SK-N-SH treated with all-trans-retinoic acid at 6 μM for 48 hours (cell line): ENCODE data around the gene TMEM214.
A peak's percentile ranks its signal among the peaks of the same experiment; 100 is the strongest.

Source experiments
- ATAC-seq: fragments of 200-7000 bp; cut with Tn5 transposase; 3 replicates; pipeline ENCODE4 v1.9.1; 2020; ENCODE audit warnings: mild to moderate bottlenecking, moderate library complexity
- ARNTL ChIP-seq: fragments of 450-650 bp; formaldehyde crosslinking; IDR thresholded peaks from 2 replicates; pipeline ENCODE4 v1.5.0; 2020; ENCODE audit warnings: low read depth, mild to moderate bottlenecking, moderate library complexity, borderline replicate concordance
- CREB5 ChIP-seq: fragments of 250-450 bp; sonication (Bioruptor Pico); IDR thresholded peaks from 2 replicates; pipeline ENCODE4 v1.5.1; 2020; ENCODE audit warnings: low read depth, mild to moderate bottlenecking, moderate library complexity
- CSRNP3 ChIP-seq: fragments of 250-450 bp; sonication (Bioruptor Pico); IDR thresholded peaks from 2 replicates; pipeline ENCODE4 v1.5.1; 2021; ENCODE audit warnings: mild to moderate bottlenecking, moderate library complexity
- GLIS3 ChIP-seq: fragments of 250-450 bp; sonication (Bioruptor Pico); IDR thresholded peaks from 2 replicates; pipeline ENCODE4 v1.5.0; 2020; ENCODE audit warnings: mild to moderate bottlenecking, moderate library complexity
- ISL1 ChIP-seq: fragments of 250-450 bp; sonication (Bioruptor Pico); IDR thresholded peaks from 2 replicates; pipeline ENCODE4 v2.1.2; 2022; ENCODE audit warnings: mild to moderate bottlenecking, moderate library complexity
- PATZ1 ChIP-seq: fragments of 250-450 bp; sonication (Bioruptor Pico); IDR thresholded peaks from 2 replicates; pipeline ENCODE4 v1.8.0; 2020; ENCODE audit warnings: mild to moderate bottlenecking, moderate library complexity, borderline replicate concordance
- POU6F1 ChIP-seq: fragments of 250-450 bp; sonication (Bioruptor Pico); IDR thresholded peaks from 2 replicates; pipeline ENCODE4 v1.8.0; 2021; ENCODE audit warnings: low read depth, mild to moderate bottlenecking, moderate library complexity, borderline replicate concordance
- PPARA ChIP-seq: fragments of 250-450 bp; sonication (Bioruptor Pico); IDR thresholded peaks from 2 replicates; pipeline ENCODE4 v1.5.0; 2020; ENCODE audit warnings: mild to moderate bottlenecking, borderline replicate concordance
- RARB ChIP-seq: fragments of 250-450 bp; sonication (Bioruptor Pico); IDR thresholded peaks from 2 replicates; pipeline ENCODE4 v1.8.0; 2021; ENCODE audit warnings: mild to moderate bottlenecking, moderate library complexity
- SNAI2 ChIP-seq: fragments of 250-450 bp; sonication (Bioruptor Pico); IDR thresholded peaks from 2 replicates; pipeline ENCODE4 v1.5.0; 2020; ENCODE audit warnings: mild to moderate bottlenecking, moderate library complexity
- TCF4 ChIP-seq: fragments of 250-450 bp; sonication (Bioruptor Pico); IDR thresholded peaks from 2 replicates; pipeline ENCODE4 v1.8.0; 2021; ENCODE audit warnings: mild to moderate bottlenecking, moderate library complexity, borderline replicate concordance
- TSHZ2 ChIP-seq: fragments of 250-450 bp; sonication (Bioruptor Pico); IDR thresholded peaks from 2 replicates; pipeline ENCODE4 v1.5.0; 2020; ENCODE audit warnings: mild to moderate bottlenecking, moderate library complexity
- ZC3H10 ChIP-seq: fragments of 250-450 bp; sonication (Bioruptor Pico); IDR thresholded peaks from 2 replicates; pipeline ENCODE4 v1.5.1; 2021; ENCODE audit warnings: mild to moderate bottlenecking, moderate library complexity
- ZFP3 ChIP-seq: fragments of 250-450 bp; sonication (Bioruptor Pico); IDR thresholded peaks from 2 replicates; pipeline ENCODE4 v1.5.0; 2020; ENCODE audit warnings: mild to moderate bottlenecking, moderate library complexity
- ZFP30 ChIP-seq: fragments of 450-650 bp; formaldehyde crosslinking; IDR thresholded peaks from 2 replicates; pipeline ENCODE4 v1.5.0; 2022; ENCODE audit warnings: mild to moderate bottlenecking, moderate library complexity
- ZNF70 ChIP-seq: fragments of 450-650 bp; formaldehyde crosslinking; IDR thresholded peaks from 2 replicates; pipeline ENCODE4 v1.5.0; 2020; ENCODE audit warnings: mild to moderate bottlenecking, moderate library complexity
- ZNF8 ChIP-seq: fragments of 450-650 bp; formaldehyde crosslinking; IDR thresholded peaks from 2 replicates; pipeline ENCODE4 v1.5.0; 2020; ENCODE audit warnings: mild to moderate bottlenecking, moderate library complexity

Gene TMEM214

GRCh38 chr2:27085673-27086089 is 52.9 kb downstream of the TMEM214 start (continued):
- no peak for TF ChIP-seq CREB5 (CRISPR knock-in tag)

GRCh38 chr2:27086090-27086723 is 53.4 kb downstream of the TMEM214 start:
- peak; percentile 82 for ATAC-seq
- TF ChIP-seq GLIS3 (CRISPR knock-in tag) (peak; percentile 51; the same call in 1 of the 2 replicates), ARNTL (CRISPR knock-in tag) (peak; percentile 76; the same call in 1 of the 2 replicates), ZNF70 (peak; percentile 12; the same call in 1 of the 2 replicates), TSHZ2 (CRISPR knock-in tag) (peak; percentile 29; the same call in 1 of the 2 replicates), ISL1 (no peak)

- TF ChIP-seq TSHZ2 (CRISPR knock-in tag) (no peak), TCF4 (CRISPR knock-in tag) (no peak), CREB5 (CRISPR knock-in tag) (no peak), GLIS3 (CRISPR knock-in tag) (no peak), RARB (CRISPR knock-in tag) (no peak), CSRNP3 (CRISPR knock-in tag) (no peak), POU6F1 (CRISPR knock-in tag) (no peak), ZFP30 (CRISPR knock-in tag) (no peak), SNAI2 (no peak), ZC3H10 (CRISPR knock-in tag) (no peak), ISL1 (no peak), ZNF70 (no peak), PPARA (CRISPR knock-in tag) (no peak), ZNF8 (no peak), PATZ1 (CRISPR knock-in tag) (no peak), ZFP3 (no peak)
- ATAC-seq = peak; percentile 49
These were observed 54.2 kb downstream of the TMEM214 start, which contains the start of gene KHK for GRCh38 chr2:27086724-27087593. Gene KHK, plus strand, starts transcription at chr2:27086772. Its CDS starts 488 bp downstream, at chr2:27087260.
